Measurements from ENCODE around the gene JAK1. TPM values are rescaled to one million over a fixed set of nuclear protein-coding genes. Genes with fewer than 3 reads are reported as not detected.
A peak's percentile ranks its signal among the peaks of the same experiment; 100 is the strongest.

The JAK1 gene
- total RNA-seq, 2 donors from 2014 or later, result 113 to 115 TPM

DNA sequence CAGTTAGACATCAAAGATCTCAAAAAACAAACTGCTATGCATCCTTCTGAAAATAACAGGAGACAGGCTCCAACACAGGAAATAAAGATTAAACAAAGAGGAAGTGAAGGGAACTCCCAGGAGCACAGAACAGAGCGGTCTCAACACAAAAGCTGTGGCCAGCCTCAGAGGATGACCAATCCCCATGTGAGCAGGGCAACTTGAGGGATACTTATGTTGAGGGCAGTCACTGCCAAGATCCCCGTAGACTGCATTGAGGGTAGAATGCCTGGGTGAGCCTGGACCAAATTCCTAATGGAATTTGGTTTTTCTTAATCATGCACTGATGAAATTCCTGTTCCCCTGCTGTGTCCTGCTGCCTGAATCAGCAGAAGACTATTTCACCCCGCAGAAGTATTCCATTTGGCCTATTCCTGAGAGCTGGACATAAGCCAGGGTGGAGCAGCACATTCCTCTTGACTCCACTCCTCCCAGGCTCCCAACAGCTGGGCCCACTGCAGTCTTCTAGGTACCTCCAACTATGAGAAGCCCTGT lies 49.0 kb downstream of the JAK1 start:
- H3K4me1 ChIP-seq (ENCODE audit: control insufficient read depth in 1 of 2, low read depth in 2 of 2), result peaks cover 32 to 55% of the 10 kb centered on the region in 2 donors
- H3K36me3 ChIP-seq, result no peaks in the 10 kb centered on the region
- TF ChIP-seq, protein P1, sequence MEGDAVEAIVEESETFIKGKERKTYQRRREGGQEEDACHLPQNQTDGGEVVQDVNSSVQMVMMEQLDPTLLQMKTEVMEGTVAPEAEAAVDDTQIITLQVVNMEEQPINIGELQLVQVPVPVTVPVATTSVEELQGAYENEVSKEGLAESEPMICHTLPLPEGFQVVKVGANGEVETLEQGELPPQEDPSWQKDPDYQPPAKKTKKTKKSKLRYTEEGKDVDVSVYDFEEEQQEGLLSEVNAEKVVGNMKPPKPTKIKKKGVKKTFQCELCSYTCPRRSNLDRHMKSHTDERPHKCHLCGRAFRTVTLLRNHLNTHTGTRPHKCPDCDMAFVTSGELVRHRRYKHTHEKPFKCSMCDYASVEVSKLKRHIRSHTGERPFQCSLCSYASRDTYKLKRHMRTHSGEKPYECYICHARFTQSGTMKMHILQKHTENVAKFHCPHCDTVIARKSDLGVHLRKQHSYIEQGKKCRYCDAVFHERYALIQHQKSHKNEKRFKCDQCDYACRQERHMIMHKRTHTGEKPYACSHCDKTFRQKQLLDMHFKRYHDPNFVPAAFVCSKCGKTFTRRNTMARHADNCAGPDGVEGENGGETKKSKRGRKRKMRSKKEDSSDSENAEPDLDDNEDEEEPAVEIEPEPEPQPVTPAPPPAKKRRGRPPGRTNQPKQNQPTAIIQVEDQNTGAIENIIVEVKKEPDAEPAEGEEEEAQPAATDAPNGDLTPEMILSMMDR (IDR thresholded peaks at IDR 0.05), result no peak
- peak overlapping the region in 1 of 2 donors; percentile 24 for H3K27ac ChIP-seq
- DNase-seq (ENCODE audit: low spot score) (peak; percentile 28), ATAC-seq (ENCODE audit: insufficient number of reproducible peaks, low FRiP score, low read depth) (peak; percentile 75)
- H3K27me3 ChIP-seq (replicated peaks; ENCODE audit: insufficient read depth), result no peaks in the 10 kb centered on the region
- no peaks in the 10 kb centered on the region for H3K9me3 ChIP-seq
- peak overlapping the region; percentile 2 for H3K4me3 ChIP-seq

DNA sequence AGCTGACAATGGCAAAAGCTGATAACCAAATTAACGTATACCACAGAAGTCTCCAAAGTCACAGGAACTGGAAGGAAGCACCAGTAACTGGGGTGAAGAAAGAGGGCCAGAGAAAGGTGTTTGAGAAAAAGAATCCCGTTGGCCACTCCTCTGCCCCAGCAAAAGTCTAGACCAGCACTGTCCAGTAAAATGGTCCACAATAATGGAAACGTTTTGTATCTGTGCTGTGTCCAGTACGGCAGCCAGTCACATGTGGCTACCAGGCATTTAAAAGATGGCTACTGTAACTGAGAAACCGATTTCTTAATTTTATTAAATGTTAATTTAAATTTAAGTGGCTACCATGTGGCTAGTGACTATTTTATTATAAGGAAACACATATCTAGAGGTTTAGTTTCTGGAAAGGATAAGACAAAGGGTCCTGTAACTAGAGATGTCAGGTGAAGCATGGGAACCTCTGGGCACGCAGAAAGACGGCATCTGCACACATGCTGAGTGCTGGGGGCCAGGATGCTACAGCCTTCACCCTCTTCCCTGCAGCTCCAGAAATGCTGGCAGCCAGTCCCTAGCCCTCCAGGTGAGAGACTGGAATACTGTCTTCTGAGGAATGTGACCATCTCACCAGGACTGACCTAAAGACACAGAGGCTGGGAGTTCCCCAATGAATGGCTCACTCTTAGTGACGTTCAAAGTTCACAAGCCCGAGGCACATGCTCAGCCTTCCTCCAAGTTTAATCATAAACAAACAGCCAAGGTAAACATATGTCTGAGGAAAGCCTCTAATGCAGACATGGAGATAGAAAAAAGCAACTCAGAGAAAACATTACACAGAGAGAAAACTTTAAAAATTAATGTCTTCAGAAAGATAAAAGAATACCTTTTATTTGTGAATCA lies 50.7 kb downstream of the JAK1 start:
- ATAC-seq (ENCODE audit: insufficient number of reproducible peaks, low FRiP score, low read depth), result no peak
- Histone ChIP-seq H3K36me3 (no peaks in the 10 kb centered on the region), H3K4me3 (no peak overlapping the region), H3K27ac (no peak overlapping the region), H3K4me1 (ENCODE audit: control insufficient read depth in 1 of 2, low read depth in 2 of 2) (peaks cover 24 to 44% of the 10 kb centered on the region in 2 donors), H3K9me3 (no peaks in the 10 kb centered on the region), H3K27me3 (replicated peaks; ENCODE audit: insufficient read depth) (no peaks in the 10 kb centered on the region)
- DNase-seq (ENCODE audit: low spot score), result no peak
- TF ChIP-seq, protein P1 (IDR thresholded peaks at IDR 0.05), result no peak

DNA sequence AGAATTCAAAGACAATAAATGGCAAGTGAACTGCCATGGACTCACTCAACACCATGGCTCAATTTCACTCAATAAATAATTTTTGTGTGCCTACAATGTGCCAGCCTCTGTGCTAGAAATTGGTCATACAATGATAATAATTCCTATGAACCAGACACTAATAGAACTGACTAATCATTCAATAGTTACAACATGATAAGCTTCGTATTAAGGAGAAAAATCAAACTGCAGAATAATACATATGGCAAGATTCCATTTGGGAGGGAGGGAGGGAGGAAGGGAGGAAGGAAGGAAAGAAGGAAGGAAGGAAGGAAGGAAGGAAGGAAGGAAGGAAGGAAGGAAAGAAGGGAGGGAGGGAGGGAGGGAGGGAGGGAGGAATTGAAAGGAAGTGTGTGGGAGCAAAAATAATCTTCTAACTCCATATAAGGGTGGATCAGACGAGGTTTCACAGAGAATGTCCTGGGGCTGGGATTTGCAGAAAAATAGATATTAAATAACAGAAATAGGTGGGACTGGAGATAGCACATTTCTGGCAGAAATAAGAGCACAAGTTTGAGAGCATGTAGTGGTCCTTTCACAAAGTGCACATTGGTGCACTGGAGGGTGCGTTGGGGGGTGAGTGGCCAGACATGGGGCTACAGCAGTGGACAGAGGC lies 52.9 kb downstream of the JAK1 start:
- no peak for ATAC-seq (ENCODE audit: insufficient number of reproducible peaks, low FRiP score, low read depth)
- TF ChIP-seq, protein P1 (IDR thresholded peaks at IDR 0.05), result no peak
- no peak overlapping the region for H3K27ac ChIP-seq

DNA sequence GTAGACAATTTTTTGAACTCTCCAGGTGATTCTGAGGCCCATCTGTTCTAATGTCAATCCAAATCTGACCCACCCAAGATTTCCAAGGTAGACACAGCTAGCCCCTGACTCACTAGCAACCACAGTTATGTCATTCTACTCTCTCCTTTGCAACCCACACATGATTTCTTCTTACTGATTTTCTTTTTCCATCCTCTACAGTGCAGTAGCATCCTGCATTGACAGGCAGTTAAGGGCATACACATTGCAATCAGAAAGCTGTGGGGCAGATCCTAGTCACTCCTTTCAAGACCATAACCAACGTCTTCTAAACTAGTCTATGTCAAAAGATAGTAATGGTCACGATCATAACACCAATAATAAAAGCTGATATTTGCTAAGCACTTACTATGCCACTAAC lies 54.2 kb downstream of the JAK1 start:
- no peaks in the 10 kb centered on the region for H3K36me3 ChIP-seq
- H3K27ac ChIP-seq, result no peak overlapping the region
- H3K27me3 ChIP-seq (replicated peaks; ENCODE audit: insufficient read depth), result no peaks in the 10 kb centered on the region
- ATAC-seq (ENCODE audit: insufficient number of reproducible peaks, low FRiP score, low read depth) (no peak), DNase-seq (ENCODE audit: low spot score) (no peak)
- no peaks in the 10 kb centered on the region for H3K9me3 ChIP-seq
- H3K4me3 ChIP-seq, result no peak overlapping the region
- TF ChIP-seq, protein P1 (IDR thresholded peaks at IDR 0.05), result no peak
- peaks cover 8 to 30% of the 10 kb centered on the region in 2 donors for H3K4me1 ChIP-seq (ENCODE audit: control insufficient read depth in 1 of 2, low read depth in 2 of 2)

More for the DNA sequence above, 52.9 kb downstream of the JAK1 start:
- H3K4me1 ChIP-seq (ENCODE audit: control insufficient read depth in 1 of 2, low read depth in 2 of 2), result peaks cover 21 to 38% of the 10 kb centered on the region in 2 donors
- no peak for DNase-seq (ENCODE audit: low spot score)
- H3K36me3 ChIP-seq, result no peaks in the 10 kb centered on the region
- H3K27me3 ChIP-seq (replicated peaks; ENCODE audit: insufficient read depth), result no peaks in the 10 kb centered on the region
- H3K4me3 ChIP-seq, result no peak overlapping the region
- no peaks in the 10 kb centered on the region for H3K9me3 ChIP-seq

DNA sequence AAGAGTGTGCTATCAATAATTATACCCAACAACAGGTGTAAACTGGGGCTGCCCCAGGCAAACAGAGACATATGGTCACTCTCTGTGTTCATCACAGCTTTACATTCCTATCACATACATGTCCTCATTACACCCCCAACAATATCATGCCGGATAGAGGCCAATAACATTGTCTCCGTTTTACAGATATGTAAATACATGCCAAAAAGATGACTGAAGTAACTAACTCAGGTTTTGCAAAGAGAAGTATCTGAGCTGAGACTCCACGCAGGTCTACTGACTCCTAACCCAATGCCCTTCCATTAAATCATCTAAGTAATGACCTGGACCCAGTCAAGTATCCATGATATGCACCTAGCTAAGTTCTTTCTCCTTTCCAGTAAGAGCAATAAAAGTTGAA lies 55.0 kb downstream of the JAK1 start:
- Histone ChIP-seq H3K36me3 (no peaks in the 10 kb centered on the region), H3K4me3 (no peak overlapping the region), H3K27me3 (replicated peaks; ENCODE audit: insufficient read depth) (no peaks in the 10 kb centered on the region), H3K4me1 (ENCODE audit: control insufficient read depth in 1 of 2, low read depth in 2 of 2) (peaks cover 3 to 21% of the 10 kb centered on the region in 2 donors), H3K9me3 (no peaks in the 10 kb centered on the region), H3K27ac (no peak overlapping the region)
- DNase-seq (ENCODE audit: low spot score), result no peak
- ATAC-seq (ENCODE audit: insufficient number of reproducible peaks, low FRiP score, low read depth), result no peak
- TF ChIP-seq, protein P1 (IDR thresholded peaks at IDR 0.05), result no peak
